HEK293 (cell line): ENCODE data around the gene TPSG1.
A peak's percentile ranks its signal among the peaks of the same experiment; 100 is the strongest.

Experiments used
- CTCF ChIP-seq: fragments of 450-650 bp; formaldehyde crosslinking; IDR thresholded peaks from 2 replicates; pipeline ENCODE4 v1.5.1; 2016; ENCODE audit warnings: missing biosample characterization, missing genetic modification characterization
- MZF1 ChIP-seq: fragments of 450-650 bp; formaldehyde crosslinking; IDR thresholded peaks from 2 replicates; pipeline ENCODE4 v1.5.1; 2017; ENCODE audit warnings: missing biosample characterization, missing genetic modification characterization, borderline replicate concordance
- PATZ1 ChIP-seq: fragments of 450-650 bp; formaldehyde crosslinking; IDR thresholded peaks from 2 replicates; pipeline ENCODE4 v1.5.1; 2016; ENCODE audit warnings: missing biosample characterization, missing genetic modification characterization
- REST ChIP-seq: fragments of 450-650 bp; formaldehyde crosslinking; IDR thresholded peaks from 2 replicates; pipeline ENCODE4 v1.5.1; 2016; ENCODE audit warnings: missing biosample characterization, missing genetic modification characterization
- ZBTB17 ChIP-seq: fragments of 450-650 bp; formaldehyde crosslinking; IDR thresholded peaks from 2 replicates; pipeline ENCODE4 v1.5.1; 2016; ENCODE audit warnings: missing biosample characterization, missing genetic modification characterization
- ZNF138 ChIP-seq: fragments of 450-650 bp; formaldehyde crosslinking; IDR thresholded peaks from 2 replicates; pipeline ENCODE4 v1.5.1; 2016; ENCODE audit warnings: missing biosample characterization, missing genetic modification characterization, borderline replicate concordance
- ZNF18 ChIP-seq: fragments of 450-650 bp; formaldehyde crosslinking; IDR thresholded peaks from 2 replicates; pipeline ENCODE4 v1.5.1; 2016; ENCODE audit warnings: missing biosample characterization, missing genetic modification characterization
- ZNF23 ChIP-seq: fragments of 450-650 bp; formaldehyde crosslinking; IDR thresholded peaks from 2 replicates; pipeline ENCODE4 v1.5.1; 2016; ENCODE audit warnings: missing biosample characterization, missing genetic modification characterization, borderline replicate concordance
- ZNF311 ChIP-seq: fragments of 450-650 bp; formaldehyde crosslinking; IDR thresholded peaks from 2 replicates; pipeline ENCODE4 v1.5.1; 2017; ENCODE audit warnings: missing biosample characterization, missing genetic modification characterization, borderline replicate concordance
- ZNF391 ChIP-seq: fragments of 450-650 bp; formaldehyde crosslinking; IDR thresholded peaks from 2 replicates; pipeline ENCODE4 v1.5.1; 2016; ENCODE audit warnings: low read depth, missing biosample characterization, missing genetic modification characterization, borderline replicate concordance
- ZNF426 ChIP-seq: fragments of 450-650 bp; formaldehyde crosslinking; IDR thresholded peaks from 2 replicates; pipeline ENCODE4 v1.5.1; 2017; ENCODE audit warnings: missing biosample characterization, missing genetic modification characterization, mild to moderate bottlenecking, inconsistent platforms, moderate library complexity
- ZNF629 ChIP-seq: fragments of 450-650 bp; formaldehyde crosslinking; IDR thresholded peaks from 2 replicates; pipeline ENCODE4 v1.5.1; 2017; ENCODE audit warnings: missing biosample characterization, missing genetic modification characterization

GRCh38 chr16:1174477-1175357 lies 50.4 kb downstream of the TPSG1 start:
- TF ChIP-seq ZNF311 (tag by site-specific recombination) (no peak), MZF1 (tag by site-specific recombination) (no peak), CTCF (tag by site-specific recombination) (no peak), PATZ1 (tag by site-specific recombination) (no peak), ZNF23 (no peak), ZNF629 (no peak), ZNF138 (tag by site-specific recombination) (no peak), ZNF391 (tag by site-specific recombination) (no peak), ZNF18 (tag by site-specific recombination) (no peak), ZNF426 (tag by site-specific recombination) (no peak), ZBTB17 (tag by site-specific recombination) (peak; percentile 55; the same call in 1 of the 2 replicates), REST (tag by site-specific recombination) (no peak)
